AG09319 (cell line): ENCODE results near the gene LPIN1.
"Not testable (repeated sequence)": the region's sequence is repeated elsewhere in the genome, so short reads cannot be mapped to it uniquely, and the experiment has no call there.

ENCODE experiments used
- DNase-seq: peaks from one replicate; pipeline ENCODE4 v3.0.0-alpha.2; 2010; ENCODE audit warnings: low read depth; ENCODE audit errors: extremely low read depth
- CTCF ChIP-seq: IDR thresholded peaks from 2 replicates; pipeline ENCODE4 v1.5.1; 2011; ENCODE audit warnings: low read depth, mild to moderate bottlenecking, inconsistent platforms, low read length, moderate library complexity

The LPIN1 gene

GRCh38 chr2:11810237-11810977, 64.0 kb downstream of the LPIN1 start:
- TF ChIP-seq CTCF, result no peak
- no peak for DNase-seq

- DNase-seq, result no peak
- TF ChIP-seq CTCF, result no peak
Observed at GRCh38 chr2:11811036-11811654, 64.7 kb downstream of the LPIN1 start.

- no peak for DNase-seq
- no peak for TF ChIP-seq CTCF
Observed at GRCh38 chr2:11812466-11813248, 66.2 kb downstream of the LPIN1 start.

GRCh38 chr2:11813345-11813744, 66.9 kb downstream of the LPIN1 start:
- not testable (repeated sequence) for DNase-seq

- no peak for TF ChIP-seq CTCF
Observed at GRCh38 chr2:11813951-11814350, 67.5 kb downstream of the LPIN1 start.

GRCh38 chr2:11814979-11815510, 68.6 kb downstream of the LPIN1 start:
- DNase-seq, result no peak
- TF ChIP-seq CTCF, result no peak

More at GRCh38 chr2:11813951-11814350, 67.5 kb downstream of the LPIN1 start:
- no peak for DNase-seq

- DNase-seq, result not testable (repeated sequence)
Observed at GRCh38 chr2:11816935-11817334, 70.5 kb downstream of the LPIN1 start.

- no peak for DNase-seq
- no peak for TF ChIP-seq CTCF
Observed at GRCh38 chr2:11819235-11819729, 72.8 kb downstream of the LPIN1 start.
